HCEC 1CT (cell line): ENCODE data around the gene CTU1.

Source experiments
- DNase-seq: peaks from one replicate; pipeline ENCODE4 v3.0.0-alpha.2; 2017

The CTU1 gene

DNA sequence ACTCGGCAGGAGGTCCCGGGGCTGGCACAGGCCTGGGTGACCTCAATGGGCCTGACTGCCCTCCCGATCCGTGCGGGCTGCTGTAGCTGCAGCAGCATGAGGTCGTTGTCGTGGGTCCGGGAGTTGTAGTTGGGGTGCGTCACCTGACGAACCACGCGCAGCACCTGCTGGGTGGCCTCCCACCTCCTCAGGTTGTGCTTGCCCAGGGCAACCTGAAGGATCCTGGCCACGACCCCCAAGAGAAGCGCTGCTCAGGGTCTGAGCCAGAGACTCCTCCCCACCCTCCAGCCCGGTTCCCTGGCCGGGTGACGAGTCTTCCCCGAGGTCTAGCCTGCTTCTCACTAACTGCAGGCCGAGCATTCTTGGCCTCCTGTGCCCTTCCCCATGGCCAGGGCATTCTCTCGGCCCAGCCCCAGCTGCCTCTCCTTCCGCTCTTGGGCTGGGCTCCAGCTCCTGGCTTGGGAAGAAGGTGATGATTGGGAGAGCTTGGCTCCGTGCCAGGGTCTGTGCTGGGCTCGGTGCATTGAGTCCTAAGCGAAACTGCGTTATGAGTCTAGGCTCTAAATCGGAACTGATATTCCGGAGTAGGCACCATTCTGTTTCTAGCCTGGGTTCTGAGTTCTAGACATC is 28.6 kb downstream of the CTU1 start:
- no peak for DNase-seq

DNA sequence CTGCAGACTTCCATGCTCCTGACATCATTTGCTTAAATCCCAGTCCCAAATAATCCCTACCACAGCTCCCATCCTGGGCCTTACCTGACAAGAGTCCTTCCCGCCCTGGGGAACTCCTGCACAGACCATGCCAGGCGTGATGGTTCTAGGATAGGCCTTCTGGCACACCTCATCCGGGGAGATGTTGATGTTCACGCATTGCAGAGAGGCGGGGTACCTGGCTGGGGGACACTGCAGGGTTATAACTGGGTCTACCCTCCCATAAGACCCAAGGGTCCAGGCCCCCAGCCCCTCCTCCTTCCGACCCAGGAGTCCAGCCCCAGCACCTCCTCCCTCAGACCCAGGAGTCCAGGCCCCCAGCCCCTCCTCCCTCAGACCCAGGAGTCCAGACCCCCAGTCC is 29.5 kb downstream of the CTU1 start:
- no peak for DNase-seq

DNA sequence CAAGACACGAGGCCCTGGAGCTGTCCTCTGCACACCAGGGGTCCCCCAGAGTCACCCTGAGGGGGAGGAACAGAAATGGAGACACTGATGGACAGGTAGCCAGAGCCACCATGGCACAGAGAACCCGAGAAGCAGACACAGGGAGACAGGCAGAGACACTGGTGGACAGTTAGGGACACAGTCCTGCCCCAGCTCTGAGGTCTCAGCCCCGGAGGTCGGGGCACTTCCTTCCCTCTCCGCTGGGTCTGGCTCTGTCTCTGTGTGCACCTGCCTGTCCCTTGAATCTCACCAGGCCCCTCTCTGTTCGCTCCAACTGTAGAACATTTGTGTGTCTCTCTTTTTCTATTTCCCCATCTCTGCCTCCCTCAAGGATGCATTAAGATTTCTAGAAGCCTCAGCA is 30.1 kb downstream of the CTU1 start:
- DNase-seq: no peak

DNA sequence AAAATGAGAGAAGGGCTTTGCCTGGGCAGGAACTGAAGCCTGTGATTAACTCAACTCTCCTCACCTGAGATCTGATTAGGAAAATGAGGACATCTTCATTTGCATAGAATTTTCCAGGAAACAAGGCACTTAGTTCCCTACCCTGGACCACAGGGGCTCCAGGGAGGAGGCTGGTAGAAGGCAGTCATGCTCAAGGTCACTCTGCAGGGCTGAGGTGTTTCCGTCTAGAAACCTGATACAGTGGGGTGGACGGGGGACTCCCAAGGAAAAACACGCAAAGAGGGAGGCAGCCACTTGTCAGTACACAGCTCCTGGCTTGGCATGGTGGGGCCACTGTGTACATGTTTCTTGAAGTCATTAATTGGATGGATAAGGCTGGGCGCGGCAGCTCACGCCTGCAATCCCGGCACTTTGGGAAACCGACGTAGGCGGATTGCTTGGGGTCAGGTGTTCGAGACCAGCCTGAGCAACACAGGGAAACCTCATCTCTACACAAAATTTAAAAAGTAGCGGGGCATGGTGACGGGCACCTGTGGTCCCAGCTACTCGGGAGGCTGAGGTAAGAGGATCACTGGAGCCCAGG is 31.5 kb downstream of the CTU1 start:
- DNase-seq: no peak

DNA sequence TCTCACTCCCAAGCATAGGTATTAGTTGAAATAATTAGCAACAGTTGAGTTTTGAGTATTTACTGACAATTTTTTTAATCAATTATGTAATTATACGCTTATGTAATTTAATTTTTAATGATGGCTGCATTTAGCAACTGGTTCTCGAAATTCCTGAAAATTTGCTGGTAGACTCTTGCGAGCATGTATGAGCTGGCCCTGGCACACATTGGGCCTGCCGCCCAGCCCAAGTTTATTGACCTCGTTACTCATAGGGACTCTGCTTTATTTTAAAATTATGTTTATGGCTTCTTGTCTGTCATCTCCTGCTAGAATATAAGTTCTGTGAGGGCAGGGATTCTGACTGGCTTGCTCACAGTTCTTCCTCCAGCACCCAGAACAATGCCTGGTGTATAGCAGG is 32.2 kb downstream of the CTU1 start:
- no peak for DNase-seq

DNA sequence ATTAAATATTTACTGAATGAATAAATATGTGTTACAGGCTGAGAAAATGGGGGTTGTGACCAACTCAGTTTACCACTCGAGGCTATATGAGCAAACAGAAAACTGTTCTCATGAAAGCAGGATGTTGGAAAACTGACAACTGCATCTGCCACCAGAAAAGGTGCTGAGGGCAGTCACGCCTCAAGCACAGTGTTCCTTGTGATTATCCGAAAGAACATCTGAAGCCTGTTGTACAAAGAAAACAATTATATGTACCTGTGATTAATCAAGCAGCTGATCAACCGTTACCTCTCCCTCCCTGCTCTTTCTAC is 37.2 kb downstream of the CTU1 start:
- DNase-seq: no peak

DNA sequence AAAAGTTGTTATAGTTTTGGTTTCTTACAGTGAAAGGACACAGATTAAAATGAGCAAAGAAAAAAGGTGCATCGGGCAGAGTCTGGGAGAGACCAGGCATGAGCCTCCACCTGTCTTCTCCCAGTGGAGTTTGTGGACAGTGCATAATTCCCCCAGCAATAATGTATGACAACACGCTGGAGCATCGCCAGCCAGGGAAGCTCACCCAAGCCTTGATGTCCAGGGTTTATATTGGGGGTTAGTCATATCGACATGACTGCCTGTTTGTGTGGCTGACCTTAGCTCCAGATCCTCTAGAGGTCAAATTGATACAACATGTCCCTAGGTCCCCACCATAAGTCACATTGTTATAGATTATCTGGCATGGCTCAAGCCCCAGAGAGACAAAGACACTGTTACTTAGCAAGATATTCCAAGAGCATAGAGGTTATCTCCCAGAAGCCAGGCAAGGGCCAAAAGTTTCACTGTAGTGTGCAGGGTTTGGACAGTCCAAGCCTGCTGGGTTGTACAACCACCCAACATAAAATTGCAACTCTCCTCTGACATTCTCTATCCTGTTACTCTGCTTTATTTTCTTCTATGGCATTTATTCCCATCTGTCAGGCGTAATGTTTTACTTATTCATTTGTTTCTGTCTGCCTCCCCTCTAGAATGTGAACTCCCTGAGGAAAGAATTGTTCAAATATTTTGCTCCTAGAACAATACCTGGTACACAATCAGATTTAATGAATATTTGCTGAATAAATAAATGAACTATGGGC is 37.7 kb downstream of the CTU1 start:
- no peak for DNase-seq

DNA sequence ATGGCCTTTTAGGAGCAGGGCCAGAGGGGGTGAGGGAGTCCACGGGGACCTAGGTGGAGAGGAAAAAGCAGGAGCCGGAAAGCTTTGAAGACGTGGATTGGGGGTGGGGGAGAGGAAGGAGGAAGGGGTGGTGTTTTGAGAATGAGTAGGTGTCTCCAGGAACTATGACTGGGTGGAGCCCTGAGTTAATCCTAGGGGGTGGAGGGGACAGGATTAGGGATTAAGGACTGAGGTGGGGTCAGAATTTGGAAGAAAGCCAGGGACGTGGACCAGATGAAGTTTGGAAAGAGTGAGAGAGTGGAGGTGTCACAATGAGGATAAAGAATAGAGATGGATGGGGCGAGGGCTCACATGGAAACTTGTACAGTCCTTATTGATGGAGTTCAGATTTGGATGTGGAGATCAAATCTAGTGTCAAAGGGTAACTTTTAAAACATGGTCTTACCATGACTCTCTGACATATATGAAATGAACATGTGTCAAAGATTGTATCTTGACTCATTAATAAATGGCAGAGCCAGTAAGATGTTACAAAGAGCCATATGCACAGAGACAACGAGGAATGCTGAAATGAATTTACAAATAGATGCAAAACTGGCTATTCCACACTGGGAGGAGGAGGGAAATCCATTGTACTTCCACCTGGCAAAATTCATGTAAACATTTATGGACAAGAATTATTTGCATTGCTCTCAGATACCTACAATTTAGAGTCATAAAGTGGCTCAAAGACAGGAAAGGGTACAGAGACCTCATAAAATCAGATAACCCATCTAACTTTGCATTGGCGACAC is 41.6 kb downstream of the CTU1 start:
- no peak for DNase-seq

DNA sequence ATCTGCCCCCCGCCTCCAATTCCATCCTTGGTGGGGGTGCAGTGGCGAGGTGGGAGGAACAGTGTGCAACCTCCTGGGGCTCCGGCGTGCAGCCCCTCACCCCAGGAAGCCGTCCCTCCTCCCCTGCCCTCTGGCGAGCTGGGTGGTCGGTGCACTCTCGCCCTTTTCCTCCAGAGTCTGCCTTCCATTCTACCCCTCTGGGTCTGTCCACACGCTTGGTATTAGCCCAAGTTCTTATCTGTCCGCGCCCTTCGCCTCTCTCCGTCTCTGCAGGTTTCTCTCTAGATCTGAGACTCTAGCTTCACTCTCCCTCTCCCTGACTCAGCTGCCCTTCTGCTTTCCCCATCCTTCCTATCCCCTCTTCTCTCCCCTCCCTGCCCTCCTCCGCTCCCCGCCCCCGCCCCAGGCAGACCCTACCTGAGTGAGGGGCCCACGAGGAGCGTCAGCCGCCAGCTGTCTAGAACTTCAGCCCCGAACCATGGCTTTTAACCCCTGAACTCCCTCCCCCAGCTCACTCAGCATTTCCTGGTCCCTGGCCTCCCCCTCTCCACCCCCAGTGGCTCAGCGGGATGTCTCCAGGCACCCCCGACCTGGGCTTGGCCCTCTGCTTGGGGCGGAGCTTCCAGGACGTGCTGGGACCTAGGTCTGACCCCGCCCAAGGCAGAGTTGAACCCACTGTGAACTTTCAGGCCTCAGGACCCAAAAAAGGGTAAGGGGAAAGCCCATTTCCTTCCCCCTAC is 42.8 kb downstream of the CTU1 start:
- DNase-seq: no peak

DNA sequence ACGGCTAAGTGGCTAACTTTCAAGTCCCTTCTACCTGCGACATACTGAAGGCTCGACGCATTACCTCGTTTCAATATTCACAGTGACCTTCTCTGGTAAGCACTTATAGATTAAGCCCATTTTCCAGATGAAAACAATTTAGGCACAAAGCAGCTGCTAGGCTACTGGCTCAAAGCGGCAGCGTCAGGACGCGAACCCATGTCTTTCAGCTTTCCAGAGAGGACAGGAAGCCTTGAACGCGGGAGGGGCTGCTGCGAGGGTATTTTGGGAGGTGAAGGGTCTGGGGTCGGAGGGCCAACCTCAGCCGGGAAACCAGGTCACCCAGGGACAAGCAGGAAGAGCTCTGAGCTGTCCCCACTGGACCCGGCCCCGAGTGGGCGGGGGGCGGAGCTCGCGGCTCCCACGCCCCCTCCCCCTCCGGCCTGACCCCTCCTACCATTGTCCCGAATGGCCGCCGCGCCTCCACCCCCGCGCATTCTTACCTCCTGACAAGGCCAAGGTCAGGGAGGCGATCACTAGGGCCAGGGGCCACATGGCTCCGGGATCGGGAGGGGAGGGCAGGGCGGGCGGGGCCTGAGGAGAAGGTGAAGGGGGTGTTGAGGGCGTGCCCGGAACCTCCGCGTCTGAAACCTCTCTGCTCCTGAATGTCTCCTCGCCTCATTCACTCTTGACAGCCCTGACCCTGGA is 43.5 kb downstream of the CTU1 start, which contains the start of gene KLK13:
Gene KLK13, minus strand, starts transcription at position 559 of the 687 bp plus-strand sequence. Its CDS starts 25 bp downstream, at position 534.
- no peak for DNase-seq

DNA sequence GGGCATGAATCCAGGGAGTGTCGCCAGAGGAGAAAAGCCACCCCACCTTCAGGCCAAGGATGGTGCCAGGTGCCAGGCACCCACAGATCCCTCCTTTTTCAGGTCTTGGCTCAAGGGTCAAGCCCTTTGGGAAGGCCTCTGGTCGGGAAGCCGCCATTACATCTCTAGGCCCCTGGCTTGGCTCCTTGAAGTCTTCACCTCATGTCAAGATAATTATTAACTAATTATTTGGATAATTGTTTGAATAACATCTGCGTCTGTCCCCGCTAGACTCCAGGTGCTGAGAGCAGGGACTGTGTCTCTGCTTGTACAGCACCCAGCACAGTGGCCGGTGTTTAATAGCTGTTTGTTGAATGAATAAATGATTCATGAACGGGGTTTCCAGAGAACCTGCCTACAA is 44.5 kb downstream of the CTU1 start:
- DNase-seq: no peak

DNA sequence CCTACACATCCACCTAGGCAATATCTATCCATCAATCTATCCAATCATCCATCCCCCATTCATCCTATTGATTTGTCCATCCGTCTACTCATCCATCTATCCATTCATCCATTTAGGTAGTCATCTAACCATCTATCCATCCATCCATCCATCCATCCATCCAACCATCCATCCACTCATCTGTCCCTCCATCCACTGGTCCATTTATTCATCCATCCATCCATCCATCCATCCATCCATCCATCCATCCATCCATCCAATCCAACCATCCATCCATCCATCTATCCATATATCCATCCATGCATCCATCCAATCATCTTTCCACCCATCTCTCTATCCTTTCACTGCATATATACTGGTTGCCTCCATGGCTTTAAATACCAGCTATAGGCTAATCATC is 47.2 kb downstream of the CTU1 start:
- DNase-seq: no peak

DNA sequence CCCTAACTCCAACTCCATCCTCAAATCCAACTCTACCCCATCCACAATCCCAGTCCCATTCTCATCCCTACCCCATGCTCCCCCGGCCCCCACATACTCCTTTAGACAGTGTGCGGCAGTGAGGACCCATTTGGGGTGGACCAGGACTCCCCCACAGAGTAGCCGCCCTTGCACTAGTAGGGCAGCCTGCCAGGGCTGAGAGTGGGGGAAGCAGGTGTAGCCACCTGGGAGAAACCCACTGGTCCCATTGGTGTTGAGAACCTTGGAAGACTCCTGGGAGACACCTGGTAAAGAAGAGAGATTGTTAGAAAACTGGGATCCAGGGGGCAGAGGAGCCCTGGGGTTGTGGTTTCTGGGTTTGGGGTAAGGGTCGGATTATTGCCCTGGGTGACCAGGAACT is 47.9 kb downstream of the CTU1 start:
- DNase-seq: no peak

DNA sequence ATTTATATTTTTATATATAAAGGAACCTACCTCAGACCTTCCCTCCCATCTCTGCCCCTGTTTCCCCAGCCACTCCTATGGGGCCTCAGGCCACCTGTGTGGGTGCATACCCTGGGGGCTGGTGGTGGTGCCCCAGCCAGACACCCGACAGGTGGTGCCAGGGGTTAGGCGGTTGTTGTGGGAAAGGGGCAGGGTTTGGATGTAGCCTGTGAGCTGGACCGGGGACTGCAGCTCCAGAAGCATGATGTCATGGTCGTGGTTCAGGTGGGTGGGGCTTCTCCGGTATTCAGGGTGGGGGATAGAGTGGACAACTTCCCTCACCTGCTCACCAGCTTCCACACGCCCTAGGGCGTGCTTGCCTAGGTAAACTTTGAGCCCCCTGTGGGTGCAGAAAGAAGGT is 48.5 kb downstream of the CTU1 start:
- DNase-seq: no peak

DNA sequence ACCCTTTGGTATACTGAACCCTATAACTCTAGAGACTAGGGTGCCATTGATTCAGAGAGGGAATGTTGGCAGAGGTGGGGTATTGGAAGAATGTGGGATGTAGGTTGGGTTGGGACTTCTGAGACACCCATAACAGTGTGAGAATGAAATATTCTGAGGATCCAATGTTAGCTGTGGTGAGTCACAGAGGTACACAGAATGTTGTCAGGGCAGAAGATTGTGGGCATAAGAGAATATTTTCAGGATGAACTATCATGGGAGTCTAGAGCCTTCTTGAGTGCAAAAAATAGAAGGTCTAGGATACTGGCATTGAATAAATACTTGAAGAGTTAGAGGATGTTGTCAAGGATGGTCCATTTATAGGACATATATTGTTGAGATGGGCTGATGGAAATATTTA is 52.3 kb downstream of the CTU1 start:
- DNase-seq: no peak
